Measurements from ENCODE around the gene NDUFS8. TPM values are rescaled to one million over a fixed set of nuclear protein-coding genes. Genes with fewer than 3 reads are reported as not detected.

The NDUFS8 gene
- total and polyA plus RNA-seq, 2 of the 13 experiments (the other 11 are each of a cell fraction or from before 2014, with no cell fraction given) = 96.7 to 158 TPM

- TF ChIP-seq ZNF10 (CRISPR knock-in tag; IDR thresholded peaks at IDR 0.05; ENCODE audit: borderline replicate concordance, low read depth) = no peak
These were observed 26.1 kb downstream of the NDUFS8 start (continued) for GRCh38 chr11:68056317-68057285.

DNA sequence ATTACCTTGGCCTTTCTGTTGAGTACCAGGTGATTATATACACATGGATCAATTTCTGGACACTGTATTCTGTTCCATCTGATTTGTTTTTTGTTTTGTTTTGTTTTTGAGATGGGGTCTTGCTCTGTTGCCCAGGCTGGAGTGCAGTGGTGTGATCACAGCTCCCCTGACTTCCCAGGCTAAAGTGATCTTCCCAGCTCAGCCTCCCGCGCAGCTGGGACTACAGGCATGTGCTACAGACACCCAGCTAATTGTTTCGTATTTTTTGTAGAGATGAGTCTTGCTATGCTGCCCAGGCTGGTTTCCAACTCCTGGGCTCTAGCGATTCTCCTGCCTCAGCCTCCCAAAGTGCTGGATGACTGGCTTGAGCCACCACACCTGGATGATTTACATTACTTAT, 27.3 kb downstream of the NDUFS8 start:
- Histone ChIP-seq H3K27ac (ENCODE audit: extremely low read length, insufficient read depth, low read length) (no peak overlapping the region), H2AFZ (ENCODE audit: low read length) (no peak overlapping the region), H3K9me3 (ENCODE audit: low read length) (no peaks in the 10 kb centered on the region), H3K36me3 (replicated peaks in 1 of 2; ENCODE audit: control insufficient read depth in 1 of 2, insufficient read depth in 2 of 2, low read length in 2 of 2) (peaks cover 23 to 49% of the 10 kb centered on the region in 2 experiments), H3K4me3 (replicated peaks in 1 of 3; ENCODE audit: insufficient read depth in 1 of 3, low read depth in 2 of 3, low read length in 3 of 3) (no peak overlapping the region), H3K4me1 (ENCODE audit: insufficient read depth, low read length) (no peaks in the 10 kb centered on the region), H3K9ac (ENCODE audit: insufficient read depth, low read depth, low read length) (no peak overlapping the region), H3K27me3 (ENCODE audit: control insufficient read depth in 1 of 2, insufficient read depth in 2 of 2, low read length in 2 of 2) (no peaks in the 10 kb centered on the region), H4K20me1 (ENCODE audit: insufficient read depth, low read length) (no peaks in the 10 kb centered on the region), H3K79me2 (ENCODE audit: insufficient read depth, low read length) (no peaks in the 10 kb centered on the region), H3K4me2 (ENCODE audit: low read depth, low read length) (no peak overlapping the region)
- ChIA-PET CTCF (ENCODE audit: low intra/inter-chr PET ratio, low total read pairs) (no interaction called here), POLR2A (no interaction called here)
- ATAC-seq (no peak), FAIRE-seq (no peak), DNase-seq (ENCODE audit: low spot score) (no peak)
- intact Hi-C loops (cut with micrococcal nuclease; ENCODE audit: unreplicated experiment) = no loop called here
- TF ChIP-seq RXRA (CRISPR knock-in tag; IDR thresholded peaks at IDR 0.05) (no peak), ZNF121 (CRISPR knock-in tag; IDR thresholded peaks at IDR 0.05) (peak; percentile 86)
- no TSS peak for BruUV-seq (replicated peaks)
- in situ Hi-C loops (cut with HindIII; ENCODE audit: extremely low pct_ligation_motif_present, low pct_unique_long_range_greater_than_20kb) = no loop called here
- 99% methylated on average over 4 of the region's 4 CpGs for WGBS (ENCODE audit: low lambda C conversion rate)

DNA sequence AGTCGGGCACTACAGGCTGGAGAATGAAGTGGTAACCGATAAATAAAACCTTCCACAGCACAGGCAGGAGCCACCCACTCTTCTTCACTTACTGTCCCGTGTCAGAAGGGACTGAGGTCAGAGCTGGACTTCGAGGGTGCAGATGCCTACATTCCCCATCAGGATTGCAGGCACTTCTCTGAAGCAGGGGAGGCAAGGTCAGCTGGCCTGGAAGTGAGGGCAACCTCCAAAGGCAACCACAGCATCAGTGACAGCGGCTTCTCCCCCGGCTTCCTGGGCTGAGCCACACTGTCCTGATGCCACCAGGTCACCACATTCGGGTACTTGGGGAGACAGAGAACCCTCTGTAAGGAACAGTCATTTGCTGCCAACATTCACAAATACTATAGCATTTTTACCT, 31.0 kb downstream of the NDUFS8 start:
- Histone ChIP-seq H3K4me2 (ENCODE audit: low read depth, low read length) (no peak overlapping the region), H3K27ac (ENCODE audit: extremely low read length, insufficient read depth, low read length) (no peak overlapping the region), H3K27me3 (ENCODE audit: control insufficient read depth in 1 of 2, insufficient read depth in 2 of 2, low read length in 2 of 2) (no peaks in the 10 kb centered on the region), H4K20me1 (ENCODE audit: insufficient read depth, low read length) (no peaks in the 10 kb centered on the region), H3K4me3 (replicated peaks in 1 of 3; ENCODE audit: insufficient read depth in 1 of 3, low read depth in 2 of 3, low read length in 3 of 3) (no peak overlapping the region), H2AFZ (ENCODE audit: low read length) (no peak overlapping the region), H3K36me3 (replicated peaks in 1 of 2; ENCODE audit: control insufficient read depth in 1 of 2, insufficient read depth in 2 of 2, low read length in 2 of 2) (peaks cover 41 to 74% of the 10 kb centered on the region in 2 experiments), H3K79me2 (ENCODE audit: insufficient read depth, low read length) (no peaks in the 10 kb centered on the region), H3K9me3 (ENCODE audit: low read length) (no peaks in the 10 kb centered on the region), H3K4me1 (ENCODE audit: insufficient read depth, low read length) (no peaks in the 10 kb centered on the region), H3K9ac (ENCODE audit: insufficient read depth, low read depth, low read length) (no peak overlapping the region)
- intact Hi-C loops (cut with micrococcal nuclease; ENCODE audit: unreplicated experiment) (no loop called here), in situ Hi-C loops (cut with HindIII; ENCODE audit: extremely low pct_ligation_motif_present, low pct_unique_long_range_greater_than_20kb) (no loop called here)
- DNase-seq (ENCODE audit: low spot score) (no peak), ATAC-seq (no peak), FAIRE-seq (no peak)
- ChIA-PET POLR2A (interaction anchor here (0.7 to 1.1 kb wide), 2 partner anchors 9 to 37 kb away, joined by 3 read pairs; no protein-coding TSS in a partner anchor), CTCF (ENCODE audit: low intra/inter-chr PET ratio, low total read pairs) (no interaction called here)
- no TSS peak for BruUV-seq (replicated peaks)
- no peak for TF ChIP-seq HBP1 (CRISPR knock-in tag; IDR thresholded peaks at IDR 0.05; ENCODE audit: low read depth)
- TF ChIP-seq ZNF280B (CRISPR knock-in tag; IDR thresholded peaks at IDR 0.05; ENCODE audit: borderline replicate concordance) = no peak
- TF ChIP-seq, protein P1, sequence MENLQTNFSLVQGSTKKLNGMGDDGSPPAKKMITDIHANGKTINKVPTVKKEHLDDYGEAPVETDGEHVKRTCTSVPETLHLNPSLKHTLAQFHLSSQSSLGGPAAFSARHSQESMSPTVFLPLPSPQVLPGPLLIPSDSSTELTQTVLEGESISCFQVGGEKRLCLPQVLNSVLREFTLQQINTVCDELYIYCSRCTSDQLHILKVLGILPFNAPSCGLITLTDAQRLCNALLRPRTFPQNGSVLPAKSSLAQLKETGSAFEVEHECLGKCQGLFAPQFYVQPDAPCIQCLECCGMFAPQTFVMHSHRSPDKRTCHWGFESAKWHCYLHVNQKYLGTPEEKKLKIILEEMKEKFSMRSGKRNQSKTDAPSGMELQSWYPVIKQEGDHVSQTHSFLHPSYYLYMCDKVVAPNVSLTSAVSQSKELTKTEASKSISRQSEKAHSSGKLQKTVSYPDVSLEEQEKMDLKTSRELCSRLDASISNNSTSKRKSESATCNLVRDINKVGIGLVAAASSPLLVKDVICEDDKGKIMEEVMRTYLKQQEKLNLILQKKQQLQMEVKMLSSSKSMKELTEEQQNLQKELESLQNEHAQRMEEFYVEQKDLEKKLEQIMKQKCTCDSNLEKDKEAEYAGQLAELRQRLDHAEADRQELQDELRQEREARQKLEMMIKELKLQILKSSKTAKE (CRISPR knock-in tag; IDR thresholded peaks at IDR 0.05; ENCODE audit: borderline replicate concordance) = no peak
- TF ChIP-seq ZNF766 (CRISPR knock-in tag; IDR thresholded peaks at IDR 0.05; ENCODE audit: borderline replicate concordance) = no peak
- TF ChIP-seq ATRX (CRISPR knock-in tag; IDR thresholded peaks at IDR 0.05; ENCODE audit: borderline replicate concordance) = no peak
- no peak for TF ChIP-seq ZNF552 (CRISPR knock-in tag; IDR thresholded peaks at IDR 0.05; ENCODE audit: borderline replicate concordance)
- WGBS (ENCODE audit: low lambda C conversion rate) = over 99% methylated on average over 7 of the region's 7 CpGs
